Panc1 (cell line): ENCODE data around the gene GEMIN7. TPM values are rescaled to one million over a fixed set of nuclear protein-coding genes. Genes with fewer than 3 reads are reported as not detected.

Source experiments
- ATAC-seq: fragments of 200-7000 bp; cut with Tn5 transposase; 2 replicates; pipeline ENCODE4 v1.9.1; 2020; ENCODE audit warnings: mild to moderate bottlenecking, moderate library complexity
- BruUV-seq: library from RNA; stranded (reverse); fragments of 400-500 nt; replicated peaks from 2 replicates; lab custom pipeline; 2021; lab: Mats Ljungman, UMichigan
- CTCF ChIA-PET: fragments of 300-600 bp; sonication (Branson Sonifier 250); formaldehyde crosslinking; loops from one replicate; lab custom pipeline; 2022; ENCODE audit warnings: antibody characterized with exemption; lab: Charles Lee
- POLR2A ChIA-PET: fragments of 300-600 bp; sonication (Branson Sonifier 250); formaldehyde crosslinking; loops from one replicate; lab custom pipeline; 2022; ENCODE audit warnings: antibody characterized with exemption; lab: Charles Lee
- DNase-seq: peaks from one replicate; pipeline ENCODE4 v3.0.0-alpha.2; 2010; ENCODE audit warnings: low read depth, low spot score
- H3K27ac ChIP-seq: 2 replicates; pipeline ENCODE4 v1.5.1; 2011; ENCODE audit warnings: mild to moderate bottlenecking, low read length, inconsistent platforms
- H3K27me3 ChIP-seq: fragments of 200-500 bp; sonication (Bioruptor generic); 2 replicates; pipeline ENCODE4 v1.6.0; 2014; ENCODE audit warnings: low read length, inconsistent platforms; ENCODE audit not compliant: control insufficient read depth, insufficient read depth
- H3K36me3 ChIP-seq: fragments of 200-500 bp; sonication (Bioruptor generic); 2 replicates; pipeline ENCODE4 v1.5.1; 2014; ENCODE audit warnings: inconsistent platforms, mild to moderate bottlenecking, low read length, moderate library complexity; ENCODE audit not compliant: control insufficient read depth, insufficient read depth
- H3K4me1 ChIP-seq: 2 replicates; pipeline ENCODE4 v1.5.1; 2011; ENCODE audit warnings: inconsistent platforms, mild to moderate bottlenecking, low read length, moderate library complexity; ENCODE audit not compliant: control insufficient read depth, insufficient read depth
- H3K4me3 ChIP-seq, 2 experiments: 2 replicates each; pipeline ENCODE4 v1.5.1; 2011 to 2012; ENCODE audit warnings: low read depth in 2 of 2, low read length in 2 of 2, mild to moderate bottlenecking in 2 of 2, inconsistent platforms in 1 of 2, moderate library complexity in 1 of 2
- H3K9me3 ChIP-seq: fragments of 200-500 bp; sonication (Bioruptor generic); 2 replicates; pipeline ENCODE4 v1.5.1; 2014; ENCODE audit warnings: low read depth, mild to moderate bottlenecking, inconsistent platforms, low read length, moderate library complexity; ENCODE audit not compliant: control insufficient read depth, insufficient read depth
- POLR2AphosphoS5 ChIP-seq: IDR thresholded peaks from 2 replicates; pipeline ENCODE4 v1.6.1; 2012; ENCODE audit warnings: mild to moderate bottlenecking, low read depth, low read length, moderate library complexity
- SIN3A ChIP-seq: IDR thresholded peaks from 2 replicates; pipeline ENCODE4 v1.6.1; 2012; ENCODE audit warnings: low read depth, mild to moderate bottlenecking, low read length, moderate library complexity, borderline replicate concordance; ENCODE audit not compliant: insufficient read depth
- TCF7L2 ChIP-seq: IDR thresholded peaks from 2 replicates; pipeline ENCODE4 v1.6.1; 2011; ENCODE audit warnings: mild to moderate bottlenecking, low read depth, low read length, inconsistent platforms
- in situ Hi-C: cut with HindIII; loops from 2 replicates; pipeline ENCODE4 v1.10.0; 2016; ENCODE audit warnings: low sequenced_read_pairs, low pct_unique_long_range_greater_than_20kb
- intact Hi-C: fragments of 100-400 bp; cut with micrococcal nuclease; formaldehyde crosslinking; loops from one replicate; pipeline ENCODE4 v1.10.0; 2022; ENCODE audit not compliant: unreplicated experiment
- total RNA-seq: library from RNA; stranded (reverse); gene quantifications from one replicate; pipeline ENCODE4 v1.2.1, GENCODE V29; 2021; ENCODE audit not compliant: unreplicated experiment
- TF ChIP-seq, protein P1 (sequence below): fragments of 450-650 bp; IDR thresholded peaks from 2 replicates; pipeline ENCODE4 v1.5.1; 2017; ENCODE audit warnings: mild to moderate bottlenecking
- TF ChIP-seq, protein P2 (sequence below), 2 experiments: IDR thresholded peaks; 2 replicates each; pipeline ENCODE4 v1.6.1; 2011 to 2012; ENCODE audit warnings: low read depth in 2 of 2, control low read depth in 1 of 2, low read length in 1 of 2, mild to moderate bottlenecking in 1 of 2, moderate library complexity in 1 of 2; ENCODE audit not compliant: insufficient read depth in 1 of 2

The GEMIN7 gene
- total RNA-seq, 1 experiment from 2014 or later: 29.5 TPM

DNA sequence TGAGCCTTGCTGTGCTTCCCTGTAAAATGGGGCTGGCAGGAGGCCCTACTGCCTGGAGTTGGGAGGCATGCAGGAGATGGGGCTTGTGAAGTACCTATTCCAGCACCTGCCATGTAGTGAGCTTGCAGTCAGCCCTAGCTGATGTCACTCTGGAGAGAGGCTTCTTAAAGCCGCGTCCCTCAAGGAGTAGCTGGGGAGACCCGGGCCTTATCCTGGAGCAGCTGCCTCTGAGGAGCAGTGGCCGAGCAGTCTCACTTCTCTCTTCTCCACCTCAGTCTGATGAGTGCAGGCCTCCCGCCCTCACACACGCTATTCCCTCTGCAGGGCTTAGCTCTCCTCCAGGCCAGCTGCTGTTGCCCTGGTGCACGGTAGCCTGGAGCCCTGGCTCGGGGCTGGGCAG lies 22.2 kb upstream of the GEMIN7 start:
- H3K4me1 ChIP-seq: no peaks in the 10 kb centered on the region
- ChIA-PET POLR2A (no interaction called here), CTCF (no interaction called here)
- H3K27ac ChIP-seq: no peak overlapping the region
- in situ Hi-C loops: no loop called here
- H3K4me3 ChIP-seq: no peak overlapping the region
- H3K36me3 ChIP-seq: peaks cover 5% of the 10 kb centered on the region
- ATAC-seq (peak; percentile 43; the same call in 1 of the 2 replicates), DNase-seq (no peak)
- intact Hi-C loops: no loop called here
- TF ChIP-seq TCF7L2: no peak
- TF ChIP-seq, protein P1, sequence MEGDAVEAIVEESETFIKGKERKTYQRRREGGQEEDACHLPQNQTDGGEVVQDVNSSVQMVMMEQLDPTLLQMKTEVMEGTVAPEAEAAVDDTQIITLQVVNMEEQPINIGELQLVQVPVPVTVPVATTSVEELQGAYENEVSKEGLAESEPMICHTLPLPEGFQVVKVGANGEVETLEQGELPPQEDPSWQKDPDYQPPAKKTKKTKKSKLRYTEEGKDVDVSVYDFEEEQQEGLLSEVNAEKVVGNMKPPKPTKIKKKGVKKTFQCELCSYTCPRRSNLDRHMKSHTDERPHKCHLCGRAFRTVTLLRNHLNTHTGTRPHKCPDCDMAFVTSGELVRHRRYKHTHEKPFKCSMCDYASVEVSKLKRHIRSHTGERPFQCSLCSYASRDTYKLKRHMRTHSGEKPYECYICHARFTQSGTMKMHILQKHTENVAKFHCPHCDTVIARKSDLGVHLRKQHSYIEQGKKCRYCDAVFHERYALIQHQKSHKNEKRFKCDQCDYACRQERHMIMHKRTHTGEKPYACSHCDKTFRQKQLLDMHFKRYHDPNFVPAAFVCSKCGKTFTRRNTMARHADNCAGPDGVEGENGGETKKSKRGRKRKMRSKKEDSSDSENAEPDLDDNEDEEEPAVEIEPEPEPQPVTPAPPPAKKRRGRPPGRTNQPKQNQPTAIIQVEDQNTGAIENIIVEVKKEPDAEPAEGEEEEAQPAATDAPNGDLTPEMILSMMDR: no peak
- TF ChIP-seq, protein P2, sequence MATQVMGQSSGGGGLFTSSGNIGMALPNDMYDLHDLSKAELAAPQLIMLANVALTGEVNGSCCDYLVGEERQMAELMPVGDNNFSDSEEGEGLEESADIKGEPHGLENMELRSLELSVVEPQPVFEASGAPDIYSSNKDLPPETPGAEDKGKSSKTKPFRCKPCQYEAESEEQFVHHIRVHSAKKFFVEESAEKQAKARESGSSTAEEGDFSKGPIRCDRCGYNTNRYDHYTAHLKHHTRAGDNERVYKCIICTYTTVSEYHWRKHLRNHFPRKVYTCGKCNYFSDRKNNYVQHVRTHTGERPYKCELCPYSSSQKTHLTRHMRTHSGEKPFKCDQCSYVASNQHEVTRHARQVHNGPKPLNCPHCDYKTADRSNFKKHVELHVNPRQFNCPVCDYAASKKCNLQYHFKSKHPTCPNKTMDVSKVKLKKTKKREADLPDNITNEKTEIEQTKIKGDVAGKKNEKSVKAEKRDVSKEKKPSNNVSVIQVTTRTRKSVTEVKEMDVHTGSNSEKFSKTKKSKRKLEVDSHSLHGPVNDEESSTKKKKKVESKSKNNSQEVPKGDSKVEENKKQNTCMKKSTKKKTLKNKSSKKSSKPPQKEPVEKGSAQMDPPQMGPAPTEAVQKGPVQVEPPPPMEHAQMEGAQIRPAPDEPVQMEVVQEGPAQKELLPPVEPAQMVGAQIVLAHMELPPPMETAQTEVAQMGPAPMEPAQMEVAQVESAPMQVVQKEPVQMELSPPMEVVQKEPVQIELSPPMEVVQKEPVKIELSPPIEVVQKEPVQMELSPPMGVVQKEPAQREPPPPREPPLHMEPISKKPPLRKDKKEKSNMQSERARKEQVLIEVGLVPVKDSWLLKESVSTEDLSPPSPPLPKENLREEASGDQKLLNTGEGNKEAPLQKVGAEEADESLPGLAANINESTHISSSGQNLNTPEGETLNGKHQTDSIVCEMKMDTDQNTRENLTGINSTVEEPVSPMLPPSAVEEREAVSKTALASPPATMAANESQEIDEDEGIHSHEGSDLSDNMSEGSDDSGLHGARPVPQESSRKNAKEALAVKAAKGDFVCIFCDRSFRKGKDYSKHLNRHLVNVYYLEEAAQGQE (IDR thresholded peaks at IDR 0.05; ENCODE audit: insufficient read depth in 1 of 2, low read depth in 2 of 2, low read length in 1 of 2): no peak
- TF ChIP-seq SIN3A: no peak
- TF ChIP-seq POLR2AphosphoS5: no peak
- H3K27me3 ChIP-seq: no peaks in the 10 kb centered on the region
- BruUV-seq: no TSS peak
- H3K9me3 ChIP-seq: no peaks in the 10 kb centered on the region

DNA sequence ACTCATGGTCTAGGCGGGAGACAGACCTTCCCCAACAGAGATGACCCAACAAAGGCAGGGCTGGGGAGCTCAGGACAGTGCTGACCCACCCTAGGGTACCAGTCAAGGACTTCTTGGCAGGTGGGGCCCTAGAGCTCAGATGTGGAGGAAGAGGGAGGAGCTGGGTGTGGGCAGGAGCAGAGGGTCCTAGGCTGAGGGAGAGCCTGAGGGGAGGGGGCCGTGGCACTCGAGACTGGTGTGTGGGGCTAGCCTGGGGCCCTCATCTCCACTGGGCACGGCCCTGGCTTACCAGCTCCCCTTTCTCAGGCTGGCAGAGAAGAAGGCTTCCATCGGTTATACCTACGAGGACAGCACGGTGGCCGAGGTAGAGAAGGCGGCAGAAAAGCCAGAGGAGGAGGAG lies 21.6 kb upstream of the GEMIN7 start:
- ChIA-PET POLR2A (no interaction called here), CTCF (no interaction called here)
- no peak for ATAC-seq
- TF ChIP-seq, protein P2 (IDR thresholded peaks at IDR 0.05; ENCODE audit: insufficient read depth in 1 of 2, low read depth in 2 of 2, low read length in 1 of 2): no peak
- TF ChIP-seq POLR2AphosphoS5: no peak
- TF ChIP-seq, protein P1: no peak
- Histone ChIP-seq H3K4me1 (no peaks in the 10 kb centered on the region), H3K36me3 (peaks cover 5% of the 10 kb centered on the region), H3K4me3 (no peak overlapping the region), H3K9me3 (no peaks in the 10 kb centered on the region), H3K27me3 (no peaks in the 10 kb centered on the region), H3K27ac (no peak overlapping the region)
- in situ Hi-C loops (no loop called here), intact Hi-C loops (no loop called here)
- DNase-seq: no peak
- BruUV-seq: no TSS peak
